Esophagus muscularis mucosa (tissue), 4 donors: ENCODE results near the gene ADH6.

Source experiments
- CTCF ChIP-seq, 3 experiments: fragments of 200-600 bp in 2 of 3; fragments of 450-650 bp in 1 of 3; sonication (generic) in 2 of 3; IDR thresholded peaks; one replicate each; pipeline ENCODE4 v1.5.1; 2017 to 2019; ENCODE audit warnings: antibody characterized with exemption in 3 of 3, mild to moderate bottlenecking in 2 of 3, moderate library complexity in 1 of 3
- EP300 ChIP-seq: sonication (generic); formaldehyde crosslinking; IDR thresholded peaks from one replicate; pipeline ENCODE4 v1.6.1; 2017; ENCODE audit warnings: antibody characterized with exemption
- POLR2A ChIP-seq: fragments of 450-650 bp; IDR thresholded peaks from one replicate; pipeline ENCODE4 v1.6.1; 2017; ENCODE audit warnings: antibody characterized with exemption, moderate library complexity, mild to moderate bottlenecking, low read depth
- POLR2AphosphoS5 ChIP-seq, 2 donors: sonication (generic); formaldehyde crosslinking; IDR thresholded peaks; one replicate each; pipeline ENCODE4 v1.6.1; 2017; ENCODE audit warnings: antibody characterized with exemption in 2 of 2

GRCh38 chr4:99235955-99236354 is 16.9 kb upstream of the ADH6 start:
- TF ChIP-seq CTCF (IDR thresholded peaks at IDR 0.05) (no peak), POLR2A (no peak), POLR2AphosphoS5 (IDR thresholded peaks at IDR 0.05) (no peak), EP300 (no peak)
